ENCODE measurements around the gene FGF18.

FGF18 gene

GRCh38 chr5:171486613-171487012, 67.2 kb downstream of the FGF18 start:
- TF ChIP-seq SIN3A (IDR thresholded peaks at IDR 0.05; ENCODE audit: borderline replicate concordance, insufficient read depth, low read length) (no peak), FOXP2 (optimal IDR thresholded peaks at IDR 0.05; ENCODE audit: borderline replicate concordance, extremely low read depth, extremely low read length, insufficient read depth) (no peak), REST (IDR thresholded peaks at IDR 0.05; ENCODE audit: insufficient read depth in 1 of 2, low read depth in 2 of 2, low read length in 2 of 2) (no peak), TAF1 (IDR thresholded peaks at IDR 0.05; ENCODE audit: borderline replicate concordance, insufficient read depth, low read length) (no peak), POLR2AphosphoS5 (IDR thresholded peaks at IDR 0.05; ENCODE audit: low read depth, low read length) (no peak)

- TF ChIP-seq TAF1 (IDR thresholded peaks at IDR 0.05; ENCODE audit: borderline replicate concordance, insufficient read depth, low read length), result no peak
- no peak for TF ChIP-seq FOXP2 (optimal IDR thresholded peaks at IDR 0.05; ENCODE audit: borderline replicate concordance, extremely low read depth, extremely low read length, insufficient read depth)
- TF ChIP-seq SIN3A (IDR thresholded peaks at IDR 0.05; ENCODE audit: borderline replicate concordance, insufficient read depth, low read length), result no peak
- TF ChIP-seq REST (IDR thresholded peaks at IDR 0.05; ENCODE audit: insufficient read depth in 1 of 2, low read depth in 2 of 2, low read length in 2 of 2), result no peak
- TF ChIP-seq POLR2AphosphoS5 (IDR thresholded peaks at IDR 0.05; ENCODE audit: low read depth, low read length), result no peak
Observed at GRCh38 chr5:171488876-171489275, 69.4 kb downstream of the FGF18 start.

GRCh38 chr5:171492781-171493180, 73.3 kb downstream of the FGF18 start:
- TF ChIP-seq SIN3A (IDR thresholded peaks at IDR 0.05; ENCODE audit: borderline replicate concordance, insufficient read depth, low read length) (no peak), POLR2AphosphoS5 (IDR thresholded peaks at IDR 0.05; ENCODE audit: low read depth, low read length) (no peak), REST (IDR thresholded peaks at IDR 0.05; ENCODE audit: insufficient read depth in 1 of 2, low read depth in 2 of 2, low read length in 2 of 2) (no peak), TAF1 (IDR thresholded peaks at IDR 0.05; ENCODE audit: borderline replicate concordance, insufficient read depth, low read length) (no peak), FOXP2 (optimal IDR thresholded peaks at IDR 0.05; ENCODE audit: borderline replicate concordance, extremely low read depth, extremely low read length, insufficient read depth) (no peak)

GRCh38 chr5:171493646-171494393, 74.4 kb downstream of the FGF18 start:
- TF ChIP-seq REST (IDR thresholded peaks at IDR 0.05; ENCODE audit: insufficient read depth in 1 of 2, low read depth in 2 of 2, low read length in 2 of 2) (no peak), SIN3A (IDR thresholded peaks at IDR 0.05; ENCODE audit: borderline replicate concordance, insufficient read depth, low read length) (no peak)
